ENCODE results near the gene RPS19BP1.

The RPS19BP1 gene

DNA sequence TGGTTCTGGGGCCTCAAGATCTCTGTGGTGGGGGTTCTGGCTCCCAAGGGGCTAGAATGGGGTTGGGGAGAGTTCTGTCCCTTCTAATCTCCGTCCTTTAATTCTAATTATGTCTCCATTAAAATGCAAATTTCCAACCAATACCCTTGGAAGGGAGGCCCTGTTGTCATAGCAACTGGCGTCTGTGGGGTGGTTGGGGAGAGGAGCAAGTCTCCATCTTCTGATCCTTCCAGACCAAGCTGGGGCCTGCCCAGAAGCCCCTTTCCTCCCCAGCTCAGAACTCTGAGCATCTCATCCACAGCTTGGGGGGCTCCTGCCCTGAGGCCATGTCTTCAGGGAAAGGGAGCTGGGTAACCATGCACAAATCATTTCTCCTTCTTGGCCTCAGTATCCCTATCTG lies 5.4 kb upstream of the RPS19BP1 start:
- in situ Hi-C loops (cut with HindIII; ENCODE audit: low sequenced_read_pairs): no loop called here
- no peak for DNase-seq (ENCODE audit: low read depth)
- TF ChIP-seq, protein P1, sequence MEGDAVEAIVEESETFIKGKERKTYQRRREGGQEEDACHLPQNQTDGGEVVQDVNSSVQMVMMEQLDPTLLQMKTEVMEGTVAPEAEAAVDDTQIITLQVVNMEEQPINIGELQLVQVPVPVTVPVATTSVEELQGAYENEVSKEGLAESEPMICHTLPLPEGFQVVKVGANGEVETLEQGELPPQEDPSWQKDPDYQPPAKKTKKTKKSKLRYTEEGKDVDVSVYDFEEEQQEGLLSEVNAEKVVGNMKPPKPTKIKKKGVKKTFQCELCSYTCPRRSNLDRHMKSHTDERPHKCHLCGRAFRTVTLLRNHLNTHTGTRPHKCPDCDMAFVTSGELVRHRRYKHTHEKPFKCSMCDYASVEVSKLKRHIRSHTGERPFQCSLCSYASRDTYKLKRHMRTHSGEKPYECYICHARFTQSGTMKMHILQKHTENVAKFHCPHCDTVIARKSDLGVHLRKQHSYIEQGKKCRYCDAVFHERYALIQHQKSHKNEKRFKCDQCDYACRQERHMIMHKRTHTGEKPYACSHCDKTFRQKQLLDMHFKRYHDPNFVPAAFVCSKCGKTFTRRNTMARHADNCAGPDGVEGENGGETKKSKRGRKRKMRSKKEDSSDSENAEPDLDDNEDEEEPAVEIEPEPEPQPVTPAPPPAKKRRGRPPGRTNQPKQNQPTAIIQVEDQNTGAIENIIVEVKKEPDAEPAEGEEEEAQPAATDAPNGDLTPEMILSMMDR (IDR thresholded peaks at IDR 0.05; ENCODE audit: low read depth, low read length, missing control alignments): no peak
- no peak overlapping the region for H3K4me3 ChIP-seq (ENCODE audit: low read depth, low read length)

DNA sequence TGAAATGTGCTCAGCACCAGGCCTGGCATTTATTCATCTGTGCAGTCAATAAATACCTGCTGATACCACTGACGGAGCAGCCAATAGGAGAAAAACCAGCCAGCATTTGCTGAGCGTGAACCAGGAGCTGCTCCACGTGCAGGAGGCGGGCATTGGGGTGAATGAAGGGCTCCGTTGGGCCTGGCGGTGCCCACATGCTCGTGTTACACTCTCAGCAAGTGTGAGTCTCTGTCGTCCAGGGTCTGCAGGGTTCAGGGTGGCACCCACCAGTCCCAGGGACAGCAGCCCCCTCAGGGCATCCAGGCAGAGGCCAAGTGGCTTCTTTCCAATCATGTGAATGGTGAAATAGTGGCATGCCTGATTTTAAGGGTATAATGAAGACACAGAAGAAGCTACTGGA lies 4.2 kb upstream of the RPS19BP1 start:
- H3K4me3 ChIP-seq (ENCODE audit: low read depth, low read length): no peak overlapping the region
- in situ Hi-C loops (cut with HindIII; ENCODE audit: low sequenced_read_pairs): no loop called here
- TF ChIP-seq, protein P1 (IDR thresholded peaks at IDR 0.05; ENCODE audit: low read depth, low read length, missing control alignments): no peak
- DNase-seq (ENCODE audit: low read depth): no peak

DNA sequence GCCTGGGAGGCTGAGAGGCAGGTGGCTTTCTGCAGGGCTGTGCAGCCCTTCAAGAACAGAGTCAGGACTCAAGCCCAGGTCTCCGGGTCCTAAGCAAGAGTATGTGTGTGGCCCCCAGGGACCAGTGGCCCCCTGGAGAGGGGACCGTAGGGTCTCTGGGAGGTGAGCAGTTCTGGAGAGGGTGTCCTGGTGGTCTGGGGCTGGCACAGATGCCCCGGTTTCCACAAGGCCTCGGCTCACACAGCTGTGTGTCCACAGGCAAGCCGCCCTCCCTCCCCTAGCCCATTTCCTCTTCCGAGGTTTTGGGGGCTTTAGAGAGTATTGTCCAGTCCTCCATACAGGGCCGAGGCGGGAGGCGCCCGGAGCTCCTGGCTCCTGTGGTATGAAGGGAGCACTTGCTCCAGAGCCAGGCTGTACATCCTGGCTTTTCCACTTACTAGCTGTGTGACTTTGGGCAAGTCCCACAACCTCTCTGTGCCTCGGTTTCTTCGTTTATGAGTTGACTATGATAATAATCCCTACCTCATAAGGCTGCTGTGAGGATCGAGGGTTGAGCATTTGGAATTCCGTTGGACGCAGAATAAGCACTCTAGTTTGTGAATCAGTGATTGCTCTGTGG lies 3.4 kb upstream of the RPS19BP1 start:
- DNase-seq (ENCODE audit: low read depth): no peak
- TF ChIP-seq, protein P1 (IDR thresholded peaks at IDR 0.05; ENCODE audit: low read depth, low read length, missing control alignments): no peak
- H3K4me3 ChIP-seq (ENCODE audit: low read depth, low read length): no peak overlapping the region
- in situ Hi-C loops (cut with HindIII; ENCODE audit: low sequenced_read_pairs): no loop called here

DNA sequence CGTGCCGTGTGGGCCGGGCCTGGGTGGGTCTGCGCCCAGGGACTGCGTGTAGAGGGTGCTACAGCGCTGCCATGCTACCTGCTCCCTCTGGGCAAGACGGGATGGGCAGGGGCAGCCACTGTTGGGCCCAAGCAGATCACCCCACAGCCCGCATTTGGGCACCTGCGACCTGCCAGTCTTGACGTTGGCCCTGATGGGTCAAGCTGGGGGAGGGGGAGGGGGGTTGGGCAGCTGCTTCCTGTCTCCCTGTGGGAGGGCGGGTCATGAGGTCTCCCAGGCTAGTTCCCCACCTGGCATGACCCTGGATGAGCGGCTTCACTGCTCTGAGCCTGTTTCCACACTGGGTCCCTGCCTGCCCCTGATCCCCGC lies 2.8 kb upstream of the RPS19BP1 start:
- in situ Hi-C loops (cut with HindIII; ENCODE audit: low sequenced_read_pairs): no loop called here
- H3K4me3 ChIP-seq (ENCODE audit: low read depth, low read length): no peak overlapping the region
- DNase-seq (ENCODE audit: low read depth): no peak
- TF ChIP-seq, protein P1 (IDR thresholded peaks at IDR 0.05; ENCODE audit: low read depth, low read length, missing control alignments): no peak

DNA sequence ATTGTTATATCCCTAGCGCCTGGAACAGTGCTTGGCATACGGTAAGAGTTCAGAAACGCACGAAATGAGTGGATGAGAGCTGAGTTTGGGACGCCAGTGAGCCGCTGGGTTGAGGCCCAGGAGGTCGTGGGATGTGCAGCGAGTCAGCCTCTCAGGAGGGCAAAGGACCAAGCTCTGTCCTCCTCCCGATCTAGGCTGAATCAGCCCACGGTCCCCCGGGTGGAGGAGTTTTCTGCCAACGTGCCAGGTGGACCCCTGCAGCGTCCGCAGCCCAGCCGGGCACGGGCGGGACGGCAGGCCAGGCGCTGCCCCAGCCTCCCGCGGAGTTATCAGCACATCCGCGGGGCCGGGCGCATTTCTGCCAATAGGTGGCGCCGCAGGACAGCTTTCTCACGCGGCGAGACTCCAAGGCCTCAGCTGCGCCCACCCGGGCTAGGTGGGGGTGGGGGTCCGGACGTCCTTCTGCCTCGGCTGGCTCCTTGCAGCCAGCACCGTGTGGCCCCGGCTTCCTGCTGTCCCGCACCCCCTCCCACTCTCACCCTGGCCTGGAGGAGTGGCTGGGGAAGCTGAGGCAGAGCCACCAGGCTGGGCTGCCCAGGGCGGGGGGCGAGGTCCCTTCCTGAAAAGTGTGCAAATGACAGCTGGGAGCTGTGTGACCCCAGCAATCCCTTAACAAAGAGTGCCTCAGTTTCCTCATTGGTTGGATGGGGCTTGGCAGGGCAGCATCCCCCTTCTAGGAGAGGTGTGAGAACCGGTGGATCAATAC lies 2.2 kb upstream of the RPS19BP1 start:
- DNase-seq (ENCODE audit: low read depth): no peak
- TF ChIP-seq, protein P1 (IDR thresholded peaks at IDR 0.05; ENCODE audit: low read depth, low read length, missing control alignments): peak; percentile 82
- H3K4me3 ChIP-seq (ENCODE audit: low read depth, low read length): peak overlapping the region; percentile 3
- in situ Hi-C loops (cut with HindIII; ENCODE audit: low sequenced_read_pairs): no loop called here

DNA sequence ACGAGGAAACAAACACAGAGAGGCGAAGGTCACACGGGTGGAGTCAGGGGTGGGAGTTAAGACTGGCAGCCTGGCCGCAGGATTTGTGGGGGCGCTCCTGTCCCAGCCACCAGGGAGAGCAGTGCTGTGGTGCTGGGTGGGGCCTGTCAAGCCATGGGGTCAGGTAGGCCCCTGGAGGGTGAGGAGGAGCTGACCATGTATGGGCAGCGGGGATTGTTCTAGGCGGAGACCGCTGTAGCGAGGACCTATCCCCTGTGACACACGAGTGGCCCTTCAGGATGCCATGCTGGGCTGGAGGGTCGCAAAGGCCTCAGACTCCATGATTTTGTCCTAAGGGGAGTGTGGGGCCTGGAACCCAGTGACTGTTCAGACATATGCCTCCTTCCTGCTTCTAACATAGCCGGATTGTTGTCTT lies 1.6 kb upstream of the RPS19BP1 start:
- TF ChIP-seq, protein P1 (IDR thresholded peaks at IDR 0.05; ENCODE audit: low read depth, low read length, missing control alignments): no peak
- in situ Hi-C loops (cut with HindIII; ENCODE audit: low sequenced_read_pairs): no loop called here
- no peak overlapping the region for H3K4me3 ChIP-seq (ENCODE audit: low read depth, low read length)
- no peak for DNase-seq (ENCODE audit: low read depth)
